GM19455 (cell line): ENCODE results near the gene UBXN4.
"Not testable (repeated sequence)": the region's sequence is repeated elsewhere in the genome, so short reads cannot be mapped to it uniquely, and the experiment has no call there.

Experiments used
- ATAC-seq: cut with Tn5 transposase; IDR thresholded peaks from one replicate; pipeline ENCODE4 v1.9.1; 2021; ENCODE audit not compliant: unreplicated experiment

The UBXN4 gene

DNA sequence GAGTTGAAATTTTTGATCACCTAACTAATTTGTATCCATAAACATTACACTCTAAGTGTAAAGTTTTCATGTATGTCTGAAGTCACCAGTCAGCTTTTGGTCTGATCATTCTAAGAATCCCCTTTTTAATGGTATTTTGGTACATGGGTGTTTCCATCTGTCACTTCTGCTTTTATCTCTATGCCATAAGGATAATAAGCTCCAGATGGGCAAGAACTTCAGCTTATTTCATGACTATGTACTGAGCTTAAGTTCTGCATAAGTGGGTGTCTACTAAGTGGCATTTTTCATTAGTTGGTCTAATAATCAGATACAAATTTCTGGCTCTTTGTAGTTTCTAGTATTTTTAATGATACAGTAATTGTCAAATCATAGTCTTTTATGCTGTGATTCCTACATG, 20.4 kb downstream of the UBXN4 start:
- no peak for ATAC-seq

DNA sequence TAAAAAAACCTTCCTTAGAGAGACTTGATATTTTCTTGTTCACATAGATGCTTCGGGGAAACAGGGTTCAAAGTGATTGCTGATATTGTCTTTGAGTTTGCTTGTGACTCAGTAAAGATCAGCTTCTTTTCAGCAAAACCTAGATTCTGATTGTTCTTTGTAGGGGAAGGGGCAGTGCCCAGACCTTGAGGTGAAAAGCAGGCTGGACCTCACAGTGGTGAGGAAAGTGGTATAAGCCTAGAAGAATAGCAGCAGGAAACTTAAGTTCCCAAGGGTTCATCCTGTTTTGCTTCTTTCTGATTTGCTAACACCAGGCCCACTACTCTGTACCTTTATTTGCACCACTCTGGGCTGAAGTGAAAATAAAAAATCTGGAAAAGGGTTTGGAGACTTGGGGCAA, 20.9 kb downstream of the UBXN4 start:
- ATAC-seq = no peak

DNA sequence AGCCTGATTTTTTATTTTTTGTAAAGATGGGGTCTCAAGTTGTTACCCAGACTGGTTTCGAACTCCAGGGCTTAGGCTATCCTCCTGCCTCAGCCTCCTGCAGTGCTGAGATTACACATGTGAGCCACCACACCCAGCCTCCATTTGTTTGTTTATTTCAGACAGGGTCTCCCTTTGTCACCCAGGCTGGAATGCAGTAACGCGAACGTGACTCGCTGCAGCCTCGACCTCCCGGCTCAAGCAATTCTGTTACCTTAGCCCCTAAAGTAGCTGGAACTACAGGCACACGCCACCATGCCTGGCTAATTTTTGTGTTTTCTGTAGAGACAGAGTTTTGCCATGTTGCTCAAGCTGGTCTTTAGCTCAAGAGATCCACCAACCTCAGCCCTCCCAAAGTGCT, 27.2 kb downstream of the UBXN4 start:
- no peak for ATAC-seq

DNA sequence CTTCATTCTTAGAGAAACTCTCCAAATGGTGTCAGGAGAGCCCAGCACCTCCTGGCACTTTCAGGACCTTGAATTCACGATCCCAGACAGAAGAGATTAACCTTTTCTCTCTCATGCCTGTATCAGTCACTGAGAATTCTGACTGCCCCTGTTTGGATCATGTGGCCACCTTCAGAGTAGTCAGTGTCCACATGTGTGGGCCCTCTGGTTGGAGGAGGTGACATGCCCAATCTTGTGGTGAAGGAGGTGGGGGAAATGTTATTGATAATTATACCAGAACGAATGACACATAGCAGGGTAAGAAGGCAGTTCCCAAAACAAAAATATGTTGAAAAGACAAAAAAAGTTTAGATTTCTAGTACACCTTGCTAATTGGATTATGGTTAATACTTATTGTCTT, 31.7 kb downstream of the UBXN4 start:
- no peak for ATAC-seq

DNA sequence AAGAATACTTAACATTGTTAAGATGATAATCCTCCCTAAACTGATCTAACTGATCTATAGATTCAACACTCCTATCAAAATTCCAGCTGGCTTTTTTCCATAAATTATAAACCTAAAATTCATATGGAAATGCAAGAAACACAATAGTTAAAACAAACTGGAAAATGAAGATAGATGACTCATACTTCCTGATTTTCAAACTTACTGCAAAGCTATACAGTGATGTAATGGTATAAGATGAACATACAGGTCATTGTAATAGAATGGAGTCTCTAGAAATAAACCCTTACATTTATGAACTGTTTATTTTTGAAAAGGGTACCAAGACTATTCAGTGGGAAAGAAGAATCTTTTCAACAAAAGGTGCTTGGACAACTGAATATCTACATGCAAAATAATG, 32.3 kb downstream of the UBXN4 start:
- ATAC-seq = no peak

DNA sequence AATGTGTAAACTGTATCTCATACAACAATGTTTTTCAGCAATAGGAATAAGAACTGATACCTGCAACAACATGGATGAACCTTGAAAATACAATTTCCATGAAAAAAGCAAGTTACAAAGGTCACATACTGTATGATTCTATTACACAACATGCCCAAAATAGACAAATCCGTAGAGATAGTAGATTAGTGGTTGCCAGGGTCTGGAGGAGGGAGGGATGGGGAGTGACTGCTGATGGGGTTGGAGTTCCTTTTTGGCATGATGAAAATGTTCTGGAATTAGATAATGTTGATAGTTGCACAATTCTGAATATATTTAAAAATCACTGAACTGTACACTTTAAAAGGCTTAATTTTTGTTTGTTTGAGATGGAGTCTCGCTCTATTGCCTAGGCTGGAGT, 33.8 kb downstream of the UBXN4 start:
- no peak for ATAC-seq

DNA sequence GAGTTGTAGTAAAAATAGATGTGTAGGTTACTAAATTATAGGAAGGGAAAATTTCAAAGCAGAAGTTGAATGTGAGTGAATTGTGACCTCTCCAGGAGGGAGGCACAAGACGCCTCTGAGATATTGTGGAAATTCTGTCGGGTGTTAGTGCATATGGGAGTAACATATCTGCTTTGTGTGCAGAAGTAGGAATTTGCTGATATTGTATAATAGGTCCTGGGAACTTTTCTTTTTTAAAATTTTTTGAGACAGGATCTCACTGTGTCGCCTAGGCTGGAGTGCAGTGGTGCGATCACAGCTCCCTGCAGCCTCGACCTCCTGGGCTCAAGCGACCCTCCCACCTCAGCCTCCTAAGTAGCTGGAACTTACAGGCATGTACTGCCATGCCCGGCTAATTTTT, 34.7 kb downstream of the UBXN4 start:
- ATAC-seq = no peak

DNA sequence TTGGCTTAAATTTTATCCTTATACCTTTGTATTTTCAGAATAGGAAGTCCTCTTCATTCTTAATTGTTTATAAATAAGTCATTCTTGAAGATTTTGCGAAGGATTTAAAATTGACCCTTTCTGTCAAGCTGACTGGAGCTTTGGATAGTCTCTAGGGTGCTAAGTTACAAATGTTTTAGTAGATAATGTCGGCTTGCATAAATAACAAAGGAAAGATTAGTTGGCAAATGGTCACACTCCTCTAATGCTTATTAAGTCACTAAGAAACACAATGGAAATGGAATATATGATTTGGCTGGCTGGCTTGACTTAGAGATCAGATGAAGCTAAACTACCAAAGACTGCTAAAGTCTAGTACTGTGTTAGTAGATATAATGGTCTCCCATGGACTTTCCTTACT, 40.6 kb downstream of the UBXN4 start:
- ATAC-seq = no peak

DNA sequence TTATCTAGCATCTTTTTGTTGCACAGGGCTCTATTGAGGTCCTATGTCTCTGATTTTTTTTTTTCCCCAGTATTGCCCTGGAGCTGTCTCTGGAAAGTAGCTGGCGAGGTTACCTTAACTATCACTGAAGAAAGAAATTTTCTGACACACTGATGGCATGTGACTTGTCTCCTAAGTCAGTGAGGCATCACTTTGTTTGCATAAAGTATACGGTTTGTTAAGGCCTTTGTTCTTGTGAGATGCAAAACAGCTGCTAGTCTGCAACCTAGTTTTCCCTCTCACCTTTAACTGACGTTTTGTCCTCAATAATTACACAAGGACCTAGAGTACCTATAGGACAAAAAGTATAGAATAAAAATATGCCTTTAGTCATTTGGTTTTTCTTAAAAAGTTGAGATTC, 41.8 kb downstream of the UBXN4 start:
- ATAC-seq = no peak

DNA sequence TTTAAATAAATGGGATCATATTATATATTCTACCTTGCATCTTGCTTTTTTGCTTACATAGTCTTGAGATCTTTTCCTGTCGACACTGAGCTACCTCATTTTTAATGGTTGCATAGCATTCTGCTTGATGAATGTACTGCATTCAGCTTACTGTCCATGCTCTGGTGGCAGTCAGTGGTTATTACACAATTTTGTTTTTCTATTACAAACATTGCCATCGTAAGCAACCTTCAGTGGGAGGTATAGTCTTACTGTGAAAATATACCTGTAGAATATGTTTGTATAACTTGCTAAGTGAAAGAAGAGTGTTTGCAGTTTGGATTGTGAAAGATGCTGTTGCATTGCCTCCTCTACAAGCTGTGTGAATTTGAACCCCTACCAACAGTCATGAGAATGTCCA, 43.4 kb downstream of the UBXN4 start:
- no peak for ATAC-seq

DNA sequence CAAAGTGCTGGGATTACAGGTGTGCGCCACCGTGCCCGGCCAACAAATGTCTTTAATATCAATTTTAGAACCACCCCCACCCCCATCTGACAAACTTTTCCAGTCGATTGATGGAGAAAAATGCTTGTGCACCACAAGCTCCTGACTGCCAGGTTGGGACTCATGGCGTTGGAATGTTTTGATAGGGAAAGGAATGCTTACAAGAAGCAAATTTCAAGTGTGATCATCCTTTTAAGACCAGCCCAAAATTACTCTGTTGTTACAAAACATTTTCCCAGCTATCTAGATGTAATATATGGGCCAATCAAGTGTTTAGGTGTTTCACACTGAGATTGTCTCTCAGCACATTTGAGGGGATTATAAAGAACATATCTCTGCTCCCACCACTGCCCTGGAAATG, 45.2 kb downstream of the UBXN4 start:
- ATAC-seq = no peak

DNA sequence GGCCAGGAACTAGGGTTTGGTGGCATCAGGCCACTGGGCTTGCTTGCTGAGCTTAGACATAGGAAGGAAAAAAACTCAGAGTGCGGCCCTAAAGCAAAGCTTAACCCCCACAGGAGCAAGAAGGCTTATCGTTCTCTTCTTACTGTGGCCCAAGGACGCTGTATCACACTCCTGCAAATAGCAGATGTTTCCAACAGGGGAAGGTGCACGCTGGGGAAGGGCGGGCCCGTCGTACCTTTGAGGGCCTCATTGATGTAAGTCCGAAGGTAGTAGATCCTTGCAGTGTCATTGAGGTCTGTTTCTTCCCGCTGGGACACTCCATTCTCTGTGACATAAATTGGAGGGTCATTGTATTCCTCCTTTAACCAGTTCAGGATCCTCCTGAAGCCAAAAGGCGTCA, 48.8 kb downstream of the UBXN4 start:
- no peak for ATAC-seq

DNA sequence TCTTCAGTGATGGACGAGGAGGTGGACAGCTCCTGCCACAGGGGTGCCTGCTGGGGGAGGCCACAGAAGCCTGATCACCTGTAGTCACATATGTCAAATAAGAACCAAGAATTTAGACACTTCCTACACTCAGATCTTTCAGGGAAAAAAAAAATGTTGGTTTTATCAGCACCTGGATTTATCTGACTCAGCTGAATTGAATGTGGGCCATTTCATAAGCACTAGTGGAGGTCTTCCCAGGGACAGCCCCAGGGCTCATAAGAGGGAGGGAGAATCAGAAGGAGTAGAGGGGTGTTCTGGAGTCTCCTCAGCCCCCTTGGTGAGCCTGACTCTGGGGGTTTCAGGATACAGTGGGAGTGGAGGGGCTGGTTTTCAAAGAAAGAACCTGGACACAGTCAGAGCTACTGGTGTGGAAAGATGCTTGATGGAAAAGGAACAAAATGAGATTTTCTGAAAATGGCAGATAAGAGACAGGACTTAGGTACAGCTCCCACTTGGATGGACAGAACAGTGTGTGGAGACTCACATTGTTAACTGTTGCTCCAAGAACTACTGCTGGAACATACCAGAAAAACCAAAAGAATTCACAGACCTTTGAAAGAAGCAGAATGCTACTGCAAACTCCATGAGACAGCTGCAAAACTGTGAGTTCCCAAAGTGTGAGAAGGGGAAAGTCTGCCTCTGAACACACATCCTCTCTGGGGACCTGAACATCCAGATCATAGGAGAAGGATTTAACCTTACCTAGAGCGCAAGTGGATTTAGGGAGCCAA, 49.9 kb downstream of the UBXN4 start:
- ATAC-seq = no peak

DNA sequence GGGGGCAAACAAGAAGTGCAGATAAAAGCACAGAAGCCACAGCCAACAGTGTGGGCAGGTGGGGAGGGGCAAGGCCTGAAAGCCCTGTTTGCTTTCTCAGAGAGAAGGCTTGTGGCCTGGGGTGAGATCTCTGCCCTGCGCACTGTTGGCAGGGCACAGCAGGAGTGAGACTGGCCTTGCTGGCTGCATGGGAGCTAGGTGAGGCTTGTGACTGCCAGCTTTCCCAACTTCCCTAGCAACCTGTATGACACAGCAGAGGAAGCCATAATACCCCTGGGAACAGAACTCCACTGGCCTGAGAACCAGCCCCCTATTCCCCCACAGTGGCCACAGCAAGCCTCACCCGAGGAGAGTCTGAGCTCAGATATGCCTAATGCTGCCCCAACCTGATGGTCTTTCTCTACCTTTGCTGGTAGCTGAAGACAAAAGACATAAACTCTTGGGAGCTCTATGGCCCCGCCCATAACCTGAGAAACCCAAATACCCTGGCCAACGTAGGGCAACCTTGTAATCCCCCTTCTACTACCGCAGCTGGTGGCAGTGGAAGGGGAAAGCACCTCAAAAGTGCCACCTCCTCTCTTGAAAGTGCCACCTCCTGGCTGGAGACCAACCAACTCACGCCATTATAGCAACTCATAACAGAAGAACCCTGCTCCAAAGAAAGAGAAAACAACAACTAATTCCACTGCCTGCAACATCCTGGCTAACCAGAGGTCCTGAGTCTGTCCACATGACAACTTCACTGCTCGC, 50.9 kb downstream of the UBXN4 start:
- no peak for ATAC-seq

DNA sequence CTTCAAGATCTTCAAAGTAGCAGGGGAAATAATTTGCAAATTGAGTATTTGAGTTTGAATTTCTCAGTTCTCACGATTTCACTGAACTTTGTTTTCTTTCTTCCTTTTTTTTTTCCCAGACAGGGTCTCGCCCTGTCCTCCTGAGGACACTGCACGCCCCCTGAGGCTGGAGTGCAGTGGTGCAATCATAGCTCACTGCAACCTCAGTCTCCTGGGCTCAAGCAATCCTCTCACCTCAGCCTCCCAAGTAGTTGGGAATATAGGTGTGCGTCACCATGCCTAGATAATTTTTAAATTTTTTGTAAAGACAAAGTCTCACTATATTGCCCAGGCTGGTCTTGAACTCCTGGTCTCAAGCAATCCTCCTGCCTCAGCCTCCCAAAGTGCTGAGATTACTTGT, 54.0 kb downstream of the UBXN4 start:
- ATAC-seq = not testable (repeated sequence)

DNA sequence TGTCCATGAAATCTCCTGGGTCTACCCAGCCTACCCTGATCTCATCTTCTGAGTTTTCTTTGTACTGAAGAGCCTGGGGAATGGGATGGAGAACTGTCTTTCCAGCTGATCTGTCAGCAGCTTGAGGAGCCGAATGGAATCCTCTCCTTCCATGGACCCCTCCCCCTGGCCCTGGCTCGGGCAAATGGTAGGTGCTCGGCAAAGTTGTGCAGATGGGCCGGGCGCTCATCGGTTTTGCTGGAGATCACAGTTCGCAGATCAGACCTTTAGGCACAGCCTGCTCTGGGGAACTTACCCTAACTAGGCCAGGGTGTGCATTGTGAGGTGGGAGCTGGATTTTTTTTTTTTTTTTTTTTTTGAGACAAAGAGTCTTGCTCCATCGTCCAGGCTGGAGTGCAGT, 55.0 kb downstream of the UBXN4 start:
- no peak for ATAC-seq

DNA sequence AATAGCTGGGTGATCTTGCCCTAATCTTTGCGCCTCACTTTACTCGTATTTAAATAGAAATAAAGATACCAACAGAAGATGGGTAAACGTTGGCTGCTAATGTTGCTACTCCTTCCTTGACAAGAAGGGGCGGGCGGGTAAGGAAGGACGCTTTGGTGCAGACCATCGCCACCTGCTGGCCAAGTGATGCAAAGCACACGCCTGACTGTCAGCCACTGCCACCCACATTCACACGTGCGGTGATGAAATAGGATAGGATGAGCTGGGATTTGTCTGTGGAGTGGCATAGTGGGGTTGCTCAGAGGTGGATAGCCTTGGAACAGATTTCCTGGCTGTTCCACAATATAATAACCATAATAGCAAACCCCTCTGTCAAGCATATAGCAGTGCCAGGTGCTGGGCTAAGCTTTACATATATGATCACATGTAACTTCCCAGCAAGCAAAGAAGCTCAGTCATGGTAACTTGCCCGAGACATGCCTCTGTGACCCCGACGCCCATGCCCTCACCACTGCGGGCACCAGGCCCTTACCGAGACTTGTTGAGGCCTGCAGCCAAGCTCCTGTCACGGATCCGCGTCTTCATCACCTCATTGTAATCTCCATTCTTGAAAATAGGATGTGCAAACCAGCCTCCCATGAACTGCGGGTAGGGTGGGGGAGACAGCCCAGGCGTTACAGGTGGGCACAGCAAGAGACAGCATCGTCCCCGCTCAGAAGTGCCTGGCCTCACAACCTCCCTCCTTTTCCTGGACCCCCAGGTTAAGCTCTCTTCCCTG, 56.0 kb downstream of the UBXN4 start:
- peak; percentile 74 for ATAC-seq

DNA sequence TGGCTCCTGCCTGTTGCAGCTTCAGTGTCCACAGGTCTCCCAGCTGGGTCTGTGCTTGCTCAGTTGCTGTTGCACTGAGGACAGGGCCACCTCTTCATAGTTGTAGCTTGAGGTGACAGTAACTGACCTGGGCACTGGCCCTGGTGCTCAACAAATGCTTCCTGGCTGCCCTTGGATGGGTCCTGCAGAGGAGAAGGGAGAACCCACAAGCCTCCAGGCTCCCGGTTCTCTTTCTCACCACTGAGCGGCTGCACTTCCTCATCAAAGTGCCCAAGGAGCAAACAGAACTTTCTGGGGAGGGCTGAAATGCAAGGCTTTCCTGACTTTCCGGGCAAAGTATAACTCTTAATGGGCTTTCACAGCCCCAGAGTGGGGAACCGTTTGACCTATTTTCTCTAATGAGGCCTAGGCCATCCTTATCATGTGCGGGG, 56.6 kb downstream of the UBXN4 start:
- no peak for ATAC-seq

DNA sequence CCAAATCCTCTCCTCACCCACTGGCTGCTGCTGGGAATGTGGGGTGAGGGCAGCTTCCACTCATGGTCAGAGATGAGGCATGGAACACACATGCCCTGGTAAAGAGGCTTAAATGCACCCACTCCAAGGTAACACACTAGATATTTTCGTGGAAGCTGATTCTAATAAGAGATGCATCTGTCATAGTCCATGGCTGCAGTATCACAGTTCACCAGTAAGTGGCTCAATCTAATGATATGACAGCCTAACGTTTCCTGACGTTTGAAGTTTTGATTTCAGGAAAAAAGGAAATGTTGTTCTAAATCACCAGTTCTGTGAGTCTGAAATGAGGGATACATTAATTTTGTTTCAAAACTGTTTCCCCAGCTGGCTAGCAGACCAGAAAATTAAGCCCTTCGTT, 57.1 kb downstream of the UBXN4 start:
- no peak for ATAC-seq

DNA sequence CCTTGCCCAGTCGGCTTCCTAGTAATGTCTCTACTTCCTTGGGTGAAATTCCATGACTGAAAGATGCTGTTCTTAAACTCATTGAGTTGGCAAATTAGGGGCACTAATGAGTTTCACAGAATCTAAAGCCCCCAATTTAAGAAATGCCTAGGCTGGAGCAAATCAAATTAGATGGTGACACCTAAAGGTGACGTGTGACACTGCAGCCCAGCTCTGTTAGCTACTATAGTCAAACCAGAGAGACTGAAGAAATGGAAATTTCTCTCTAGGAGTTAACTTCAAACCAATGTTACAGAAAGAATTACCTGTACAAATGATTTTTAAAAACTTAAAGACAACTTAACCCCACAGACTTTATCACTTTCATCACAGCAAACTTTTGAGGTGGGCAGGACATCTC, 58.1 kb downstream of the UBXN4 start:
- no peak for ATAC-seq

DNA sequence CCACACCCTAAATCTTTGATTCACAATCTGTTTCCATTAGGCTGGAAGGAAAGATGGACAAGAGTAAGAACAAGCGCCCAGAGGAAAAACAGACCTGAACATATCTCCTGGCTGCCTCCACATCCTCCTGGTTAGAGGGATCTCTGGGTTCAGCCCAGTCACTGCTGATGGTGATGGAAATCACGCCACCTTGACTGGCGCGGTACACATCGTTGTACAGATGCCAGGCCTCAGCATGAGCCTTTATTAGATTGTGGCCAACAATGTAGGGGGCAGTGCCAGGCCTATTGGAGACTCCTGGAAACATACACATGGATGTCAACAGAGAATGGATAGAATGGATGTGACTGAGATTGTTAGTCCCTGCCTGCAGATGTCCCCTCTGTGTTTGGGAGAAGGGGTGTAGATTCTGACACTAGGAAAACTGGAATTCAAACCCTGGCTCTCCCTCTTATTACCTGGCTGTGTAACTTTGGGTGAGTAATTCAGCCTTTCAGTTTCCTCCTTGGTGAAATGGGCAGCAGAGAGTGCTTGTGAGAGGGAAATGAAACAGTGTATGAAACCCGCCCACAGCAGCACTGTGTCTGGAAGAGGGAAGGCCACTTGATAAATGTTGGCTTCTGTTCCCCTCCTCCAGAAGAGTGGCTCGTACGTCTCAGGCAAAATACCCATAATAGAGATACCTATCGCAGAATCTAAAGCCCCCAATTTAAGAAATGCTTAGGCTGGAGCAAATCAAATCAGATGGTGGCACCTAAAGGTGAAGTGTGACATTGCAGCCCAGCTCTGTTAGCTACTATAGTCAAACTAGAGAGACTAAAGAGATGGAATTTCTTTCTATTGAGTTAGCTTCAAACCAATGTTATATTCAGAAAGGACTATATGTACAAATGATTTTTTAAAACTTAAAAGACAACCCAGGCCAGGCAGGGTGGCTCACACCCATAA, 59.1 kb downstream of the UBXN4 start:
- no peak for ATAC-seq
